ENCODE data around the gene E4F1.
"Not testable (repeated sequence)": the region's sequence is repeated elsewhere in the genome, so short reads cannot be mapped to it uniquely, and the experiment has no call there.

Gene E4F1

GRCh38 chr16:2243031-2243528 lies 19.7 kb downstream of the E4F1 start:
- DNase-seq (ENCODE audit: low read depth in 2 of 3, low spot score in 2 of 3), result no peak

DNA sequence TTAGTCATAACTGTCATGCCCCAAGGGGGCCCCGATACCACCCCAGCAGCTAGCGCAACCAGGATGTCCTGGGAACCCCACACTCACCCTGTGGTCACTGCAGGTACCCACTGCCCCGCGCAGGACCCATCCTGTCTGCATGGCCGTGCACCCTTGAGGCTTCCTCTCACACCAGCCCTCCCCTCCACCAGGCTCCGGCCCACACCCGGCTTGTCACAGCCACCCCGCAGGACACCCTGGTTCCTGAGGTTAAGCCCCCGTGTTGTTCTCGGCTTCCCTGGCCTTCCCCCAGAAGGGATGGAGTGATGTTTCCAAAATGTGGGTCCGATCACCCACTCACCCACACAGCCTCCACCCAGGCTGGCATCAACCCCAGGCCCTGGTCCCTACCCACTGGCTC lies 20.4 kb downstream of the E4F1 start:
- DNase-seq (ENCODE audit: low read depth in 2 of 3, low spot score in 2 of 3), result no peak

- DNase-seq (ENCODE audit: low read depth in 2 of 3, low spot score in 2 of 3), result no peak
Observed at GRCh38 chr16:2244301-2244700, 20.9 kb downstream of the E4F1 start.

DNA sequence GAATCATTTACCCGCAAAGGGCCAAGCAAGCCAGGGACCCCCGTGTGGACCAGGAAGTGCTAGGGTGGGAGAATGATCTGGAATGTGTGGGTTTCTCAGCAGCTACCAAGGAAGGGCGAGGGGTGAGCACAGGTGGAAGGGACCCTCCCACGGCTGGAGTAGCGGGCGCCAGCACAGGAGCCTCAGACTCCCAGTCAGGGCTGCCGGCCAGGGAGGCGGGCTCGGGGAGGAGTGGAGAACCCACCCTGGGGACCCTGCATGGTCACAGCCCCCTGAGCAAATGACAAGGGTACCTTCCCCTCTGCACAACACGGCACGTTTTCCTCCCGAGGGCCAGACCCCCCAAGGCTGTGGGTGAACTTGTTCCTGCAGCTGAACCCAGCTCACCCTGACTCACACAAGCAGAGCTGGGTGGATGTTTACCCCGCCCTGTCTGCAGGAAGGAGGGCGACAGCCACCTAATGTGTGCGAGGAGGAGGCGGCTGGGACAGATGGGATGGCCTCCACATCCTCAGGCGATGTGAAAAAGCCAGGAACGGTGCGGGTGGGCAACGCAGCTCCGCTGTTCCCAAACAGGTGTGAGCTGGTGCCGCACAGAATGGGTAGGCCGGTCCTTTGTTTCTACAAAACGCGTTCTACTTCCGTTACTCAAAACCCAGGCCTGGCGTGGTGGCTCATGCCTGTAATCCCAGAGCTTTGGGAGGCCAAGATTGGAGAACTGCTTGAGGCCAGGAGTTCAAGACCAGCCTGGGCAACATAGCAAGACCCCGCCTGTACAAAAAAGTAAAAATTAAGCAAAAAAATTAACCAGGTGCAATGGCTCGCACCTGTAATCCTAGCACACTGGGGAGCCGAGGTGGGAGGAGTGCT lies 21.8 kb downstream of the E4F1 start:
- no peak for DNase-seq (ENCODE audit: low read depth in 2 of 3, low spot score in 2 of 3)

DNA sequence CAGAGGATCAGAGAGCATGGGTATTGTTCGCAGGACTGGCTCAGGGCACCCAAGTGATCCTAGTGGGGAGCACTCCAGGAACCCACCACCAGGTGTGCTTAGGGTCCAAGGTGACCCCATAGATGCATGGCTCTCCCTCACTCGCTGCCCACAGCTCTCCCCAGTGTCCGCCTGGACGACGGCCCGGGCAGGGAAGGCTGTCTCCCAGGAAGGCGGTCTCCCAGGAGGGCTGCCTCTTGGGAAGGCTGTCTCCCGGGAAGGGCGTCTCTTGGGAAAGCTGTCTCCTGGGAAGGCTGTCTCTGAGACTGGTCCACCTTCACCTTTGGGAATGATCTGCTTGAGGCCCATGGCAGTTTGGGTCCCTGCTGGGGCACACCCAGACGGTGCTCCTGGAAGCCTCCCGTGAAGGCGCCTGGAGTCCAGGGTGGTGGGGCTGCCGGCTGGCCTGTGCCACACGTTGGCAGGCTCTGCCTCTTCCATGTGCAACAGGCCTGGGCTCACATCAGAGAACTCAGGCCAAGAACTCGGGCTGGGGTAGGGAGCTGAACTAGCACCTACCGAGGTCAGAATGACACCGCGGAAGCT lies 23.0 kb downstream of the E4F1 start:
- no peak for DNase-seq (ENCODE audit: low read depth in 2 of 3, low spot score in 2 of 3)

DNA sequence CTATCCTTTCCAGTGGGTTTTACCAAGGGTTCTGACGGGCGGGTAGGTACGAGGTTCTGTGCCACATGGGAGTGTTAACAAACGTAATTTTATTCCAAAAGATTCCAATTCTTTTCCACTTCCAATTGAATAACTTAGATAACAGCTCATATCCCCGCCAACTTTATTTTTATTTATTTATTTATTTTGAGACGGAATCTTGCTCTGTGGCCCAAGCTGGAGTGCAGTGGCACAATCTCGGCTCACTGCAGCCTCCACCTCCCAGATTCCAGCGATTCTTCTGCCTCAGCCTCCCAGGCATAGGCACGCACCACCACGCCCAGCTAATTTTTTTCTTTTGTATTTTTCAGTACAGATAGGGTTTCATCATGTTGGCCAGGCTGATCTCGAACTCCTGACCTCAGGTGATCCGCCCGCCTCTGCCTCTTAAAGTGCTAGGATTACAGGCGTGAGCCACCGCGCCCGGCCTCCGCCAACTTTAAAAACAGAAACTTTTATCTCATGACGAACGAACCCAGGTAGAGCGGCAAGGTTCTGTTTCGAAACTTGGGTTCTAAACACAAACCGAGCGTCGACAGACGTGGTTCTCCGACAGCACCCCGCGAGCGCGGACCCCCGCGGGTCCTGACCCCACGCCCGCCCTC lies 27.4 kb downstream of the E4F1 start:
- peak in 1 of 3 experiments; percentile 17 for DNase-seq (ENCODE audit: low read depth in 2 of 3, low spot score in 2 of 3)

GRCh38 chr16:2251296-2252111 lies 28.1 kb downstream of the E4F1 start, which contains the start of gene ECI1:
ECI1 (minus strand) TSS chr16:2251587; CDS start chr16:2251566, 21 bp downstream.
- peak; percentile 64 to 87 (median 82) for DNase-seq (ENCODE audit: low read depth in 2 of 3, low spot score in 2 of 3)

DNA sequence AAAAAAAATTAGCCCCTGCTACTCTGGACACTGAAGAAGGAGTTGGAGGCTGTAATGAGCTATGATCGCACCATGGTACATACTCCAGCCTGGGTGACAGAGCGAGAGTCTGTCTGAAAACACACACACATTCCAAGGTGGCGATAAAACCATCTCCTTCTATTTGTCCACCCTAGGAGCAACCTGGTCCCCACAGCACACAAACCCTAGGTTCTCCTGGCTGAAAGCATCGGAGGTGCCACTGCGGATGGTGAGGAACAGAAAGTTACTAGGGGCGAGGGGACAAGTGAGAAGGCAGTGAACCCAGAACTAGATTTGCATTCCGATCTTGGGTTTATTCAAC lies 29.4 kb downstream of the E4F1 start:
- no peak for DNase-seq (ENCODE audit: low read depth in 2 of 3, low spot score in 2 of 3)

DNA sequence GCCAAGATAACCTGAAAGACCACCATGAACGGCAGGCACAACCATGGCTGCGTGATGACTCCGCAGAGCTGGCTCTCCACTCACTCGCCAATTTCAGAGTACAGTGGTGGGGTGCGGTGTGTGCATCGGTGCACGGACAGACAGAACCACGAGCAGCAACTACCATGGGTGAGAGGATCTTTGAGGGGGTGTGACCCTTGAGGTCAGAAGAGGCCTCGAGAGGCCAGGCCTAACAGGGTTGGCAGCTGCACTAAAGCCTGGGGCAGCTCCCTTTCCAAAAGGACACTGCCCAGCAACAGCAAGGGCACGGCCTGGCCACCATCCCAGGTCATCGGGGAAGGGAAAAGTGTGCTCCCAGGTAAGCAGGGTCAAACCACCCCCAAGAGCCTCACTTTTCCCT lies 29.9 kb downstream of the E4F1 start:
- DNase-seq (ENCODE audit: low read depth in 2 of 3, low spot score in 2 of 3), result no peak

DNA sequence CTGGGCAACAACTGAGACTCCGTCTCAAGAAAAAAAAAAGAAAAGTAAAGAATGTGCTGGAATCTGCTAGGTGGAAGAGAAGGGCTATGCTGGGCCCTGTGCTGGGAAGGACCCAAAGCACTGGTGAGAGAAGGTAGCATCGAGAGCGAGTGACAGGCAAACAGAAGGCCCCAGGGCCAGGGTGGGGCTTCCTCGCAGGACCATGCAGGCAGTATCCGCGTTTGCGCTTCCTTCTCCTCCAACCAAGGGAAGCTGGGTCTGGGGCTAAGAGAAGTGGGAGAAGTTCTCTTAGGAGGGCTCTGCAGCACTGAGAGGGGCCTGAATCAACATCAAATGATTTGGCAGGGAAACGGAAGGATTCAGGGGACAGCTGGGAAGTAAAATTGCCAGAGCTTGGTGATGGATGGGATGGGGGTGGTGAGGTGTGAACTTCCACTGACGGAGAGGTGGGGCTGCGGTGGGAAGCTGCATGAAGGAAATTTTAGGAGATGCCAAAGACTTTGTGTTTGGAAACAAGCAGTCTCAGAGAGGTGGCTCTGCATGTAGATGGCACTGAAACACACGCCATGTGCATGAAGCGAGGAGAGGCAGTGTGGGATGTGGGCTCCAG lies 33.2 kb downstream of the E4F1 start:
- DNase-seq (ENCODE audit: low read depth in 2 of 3, low spot score in 2 of 3), result no peak

- no peak for DNase-seq (ENCODE audit: low read depth in 2 of 3, low spot score in 2 of 3)
Observed at GRCh38 chr16:2257726-2258125, 34.3 kb downstream of the E4F1 start.

- not testable (repeated sequence) for DNase-seq (ENCODE audit: low read depth in 2 of 3, low spot score in 2 of 3)
Observed at GRCh38 chr16:2258530-2258929, 35.1 kb downstream of the E4F1 start.

DNA sequence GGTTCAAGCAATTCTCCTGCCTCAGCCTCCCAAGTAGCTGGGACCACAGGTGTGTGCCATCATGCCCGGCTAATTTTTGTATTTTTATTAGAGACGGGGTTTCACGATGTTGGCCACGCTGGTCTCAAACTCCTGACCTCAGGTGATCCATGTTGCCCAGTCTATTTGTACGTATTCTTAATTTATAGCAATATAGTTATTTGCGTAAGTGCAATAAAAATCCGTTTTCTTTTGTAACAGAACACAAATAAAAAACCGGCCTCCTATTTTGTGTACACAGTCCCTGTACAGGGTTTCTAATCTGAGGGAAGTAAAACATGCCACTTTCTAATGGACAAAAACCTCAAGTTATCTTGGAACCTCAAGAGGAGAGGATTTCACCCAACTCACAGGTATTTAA lies 36.9 kb downstream of the E4F1 start:
- DNase-seq (ENCODE audit: low read depth in 2 of 3, low spot score in 2 of 3), result no peak

DNA sequence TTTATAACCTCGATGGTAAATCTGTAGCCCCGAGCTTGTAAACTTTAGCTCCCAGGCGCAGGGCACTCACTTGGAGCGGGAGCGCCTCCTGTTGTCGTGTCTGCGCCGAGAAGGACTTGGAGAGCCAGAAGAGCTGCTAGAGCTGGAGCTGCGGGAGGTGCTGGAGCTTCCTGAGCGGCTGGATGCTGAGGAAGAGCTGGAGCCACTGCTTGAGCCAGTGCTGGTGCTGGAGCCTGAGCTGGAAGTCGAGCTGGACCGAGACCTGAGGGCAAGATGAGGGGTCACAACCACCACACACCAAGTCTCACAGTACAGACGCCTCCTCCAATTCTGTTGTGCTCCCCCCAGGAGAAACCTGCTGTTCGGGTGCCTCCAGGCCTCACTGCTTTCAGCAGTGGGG lies 39.6 kb downstream of the E4F1 start:
- DNase-seq (ENCODE audit: low read depth in 2 of 3, low spot score in 2 of 3), result not testable (repeated sequence)

GRCh38 chr16:2266887-2267286 lies 43.5 kb downstream of the E4F1 start:
- DNase-seq (ENCODE audit: low read depth in 2 of 3, low spot score in 2 of 3), result not testable (repeated sequence)

- DNase-seq (ENCODE audit: low read depth in 2 of 3, low spot score in 2 of 3), result not testable (repeated sequence)
Observed at GRCh38 chr16:2267505-2267912, 44.1 kb downstream of the E4F1 start.

GRCh38 chr16:2267913-2268666 lies 44.7 kb downstream of the E4F1 start, which contains the start of gene RNPS1:
RNPS1 (minus strand) TSS chr16:2268126; CDS start chr16:2264643, 3,483 bp downstream.
- DNase-seq (ENCODE audit: low read depth in 2 of 3, low spot score in 2 of 3), result peak; percentile 95 to 99 (median 98)

DNA sequence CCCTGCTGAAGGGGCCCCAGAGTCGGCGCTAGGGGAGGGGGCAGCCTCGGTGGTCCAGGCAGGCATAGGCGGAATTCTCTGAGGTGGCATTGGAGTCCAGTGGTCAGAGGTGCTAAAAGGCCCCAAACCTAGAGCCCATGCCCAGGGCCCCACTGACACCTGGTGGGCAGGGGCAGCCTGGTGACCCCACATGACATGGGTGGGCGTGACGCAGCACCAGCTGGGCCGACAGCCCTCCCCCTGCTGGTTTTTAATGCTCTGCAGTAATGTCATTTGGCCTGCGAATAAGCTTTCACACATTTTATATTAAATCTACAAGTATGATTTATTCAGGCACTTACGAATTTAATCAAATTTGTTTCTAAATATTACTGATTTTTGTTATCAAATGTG lies 46.7 kb downstream of the E4F1 start:
- DNase-seq (ENCODE audit: low read depth in 2 of 3, low spot score in 2 of 3), result no peak

- no peak for DNase-seq (ENCODE audit: low read depth in 2 of 3, low spot score in 2 of 3)
Observed at GRCh38 chr16:2270588-2271470, 47.4 kb downstream of the E4F1 start.

Measured in activated CD8-positive, alpha-beta memory T cell treated with anti-CD3 and anti-CD28 coated beads for 48 hours (primary cell).